Body of pancreas (tissue), 4 donors: ENCODE measurements around the gene CHN2. TPM values are rescaled to one million over a fixed set of nuclear protein-coding genes. Genes with fewer than 3 reads are reported as not detected.

Experiments
- ATAC-seq: fragments of 150-250 bp; one replicate; pipeline ENCODE4 v1.9.1; 2016
- DNase-seq, 4 donors: peaks; one replicate each; pipeline ENCODE4 v3.0.0-alpha.2; 2019
- H3K27ac ChIP-seq, 4 donors: fragments of 200-600 bp; sonication (generic); 1 replicate in 3 of 4; 2 replicates in 1 of 4; pipeline versions ENCODE4 v1.5.1 to v1.6.1; 2016 to 2019; ENCODE audit warnings: mild to moderate bottlenecking in 1 of 4, mixed read lengths in 1 of 4, moderate library complexity in 1 of 4
- H3K27me3 ChIP-seq, 2 donors: fragments of 200-600 bp; sonication (generic); one replicate each; pipeline ENCODE4 v1.6.0; 2016; ENCODE audit warnings: mild to moderate bottlenecking in 1 of 2
- H3K36me3 ChIP-seq, 2 donors: fragments of 200-600 bp; sonication (generic); replicated peaks in 1 of 2; 2 replicates each; pipeline ENCODE4 v1.5.1; 2016; ENCODE audit warnings: low read depth in 2 of 2; ENCODE audit not compliant: insufficient read depth in 1 of 2
- H3K4me1 ChIP-seq: fragments of 200-600 bp; sonication (generic); one replicate; pipeline ENCODE4 v1.6.0; 2016
- H3K4me3 ChIP-seq, 2 donors: fragments of 200-600 bp; sonication (generic); 1 replicate in 1 of 2; 2 replicates in 1 of 2; pipeline ENCODE4 v1.5.1; 2016 to 2019
- H3K9me3 ChIP-seq, 3 donors: fragments of 200-600 bp; sonication (generic); 1 replicate in 2 of 3; 2 replicates in 1 of 3; pipeline ENCODE4 v1.5.1; 2016
- CTCF ChIP-seq, 7 experiments: fragments of 450-650 bp in 4 of 7; fragments of 200-600 bp in 3 of 7; sonication (generic) in 3 of 7; IDR thresholded peaks; one replicate each; pipeline ENCODE4 v1.5.1; 2016 to 2019; ENCODE audit warnings: antibody characterized with exemption in 7 of 7
- POLR2A ChIP-seq, 3 donors: fragments of 450-650 bp; IDR thresholded peaks; one replicate each; pipeline ENCODE4 v1.6.1; 2016; ENCODE audit warnings: antibody characterized with exemption in 3 of 3, mild to moderate bottlenecking in 2 of 3
- WGBS, 2 donors: methylation state at CpG; one replicate each; pipeline ENCODE4 v1.1.5; 2017; 5-methylcytosine and 5-hydroxymethylcytosine counted together
- intact Hi-C: fragments of 100-400 bp; cut with DNase I; formaldehyde crosslinking; loops from one replicate; pipeline ENCODE4 v1.15.1; 2023
- total RNA-seq, 2 donors: library from RNA; depleted of rRNA; stranded (reverse); fragments of >200 nt; gene quantifications; one replicate each; pipeline ENCODE4 v1.1.0, GENCODE V29; 2016

Gene CHN2
- total RNA-seq, 2 donors from 2014 or later = 55.7 to 58.6 TPM

GRCh38 chr7:29332875-29333855 lies 138.6 kb downstream of the CHN2 start:
- Histone ChIP-seq H3K36me3 (no peaks in the 10 kb centered on the region), H3K4me1 (peaks cover 76% of the 10 kb centered on the region), H3K27ac (no peak overlapping the region), H3K9me3 (no peaks in the 10 kb centered on the region), H3K27me3 (no peaks in the 10 kb centered on the region), H3K4me3 (no peak overlapping the region)
- no peak for ATAC-seq
- intact Hi-C loops = no loop called here
- 91 to 93% methylated on average over 11 to 14 of the region's 14 CpGs for WGBS, 2 donors
- no peak for DNase-seq
- no peak for TF ChIP-seq POLR2A (IDR thresholded peaks at IDR 0.05)
- TF ChIP-seq CTCF (IDR thresholded peaks at IDR 0.05) = no peak

- Histone ChIP-seq H3K4me1 (peaks cover 67% of the 10 kb centered on the region), H3K27me3 (no peaks in the 10 kb centered on the region), H3K27ac (peak overlapping the region in 2 of 4 donors; percentile 37 to 66), H3K4me3 (no peak overlapping the region), H3K9me3 (no peaks in the 10 kb centered on the region), H3K36me3 (no peaks in the 10 kb centered on the region)
- intact Hi-C loops = no loop called here
- DNase-seq (no peak), ATAC-seq (no peak)
- TF ChIP-seq CTCF (IDR thresholded peaks at IDR 0.05) = no peak
- TF ChIP-seq POLR2A (IDR thresholded peaks at IDR 0.05) = no peak
- WGBS, 2 donors = 41 to 64% methylated on average over 6 of the region's 6 CpGs
Measured at GRCh38 chr7:29335188-29336083, 140.9 kb downstream of the CHN2 start.

DNA sequence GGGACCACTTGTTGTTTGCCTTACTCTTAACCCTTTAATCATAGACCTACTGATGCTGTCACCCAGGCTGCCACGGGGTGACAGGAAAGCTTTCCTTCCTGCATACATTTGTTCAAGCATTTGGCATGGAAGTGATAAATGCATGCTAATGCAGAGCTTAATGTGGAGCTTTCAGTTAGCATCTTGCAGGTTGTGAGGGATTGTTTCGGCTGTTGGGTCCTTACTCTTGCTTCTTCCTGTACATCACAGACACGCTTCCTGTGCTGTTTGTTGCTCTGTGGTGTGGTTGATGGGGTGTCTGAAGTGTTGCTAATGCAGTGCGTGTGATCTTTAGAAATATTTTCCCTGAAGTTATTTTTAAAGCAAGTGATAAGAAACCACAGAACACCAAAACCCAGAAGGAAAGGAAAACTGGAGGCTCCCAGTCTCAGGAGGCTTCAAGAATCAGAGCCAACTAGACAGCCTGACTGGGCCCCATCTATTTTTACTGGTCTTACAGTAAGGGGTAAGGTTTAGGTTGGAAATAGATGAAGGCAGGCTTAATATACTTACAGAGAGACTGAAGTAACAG lies 143.1 kb downstream of the CHN2 start:
- TF ChIP-seq CTCF (IDR thresholded peaks at IDR 0.05) (no peak), POLR2A (IDR thresholded peaks at IDR 0.05) (no peak)
- ATAC-seq (no peak), DNase-seq (no peak)
- WGBS, 2 donors = 34% methylated on average over 4 of the region's 4 CpGs
- intact Hi-C loops = no loop called here
- Histone ChIP-seq H3K36me3 (no peaks in the 10 kb centered on the region), H3K4me3 (no peak overlapping the region), H3K27ac (peak overlapping the region; percentile 37 to 75 (median 59)), H3K27me3 (no peaks in the 10 kb centered on the region), H3K4me1 (peaks cover 65% of the 10 kb centered on the region), H3K9me3 (no peaks in the 10 kb centered on the region)

GRCh38 chr7:29340696-29341095 lies 146.1 kb downstream of the CHN2 start:
- no peak for ATAC-seq
- no peak for TF ChIP-seq POLR2A (IDR thresholded peaks at IDR 0.05)
- no peak for TF ChIP-seq CTCF (IDR thresholded peaks at IDR 0.05)
- H3K4me3 ChIP-seq = no peak overlapping the region
- H3K27me3 ChIP-seq = no peaks in the 10 kb centered on the region
- no peak overlapping the region for H3K27ac ChIP-seq
- no peaks in the 10 kb centered on the region for H3K36me3 ChIP-seq
- DNase-seq = no peak
- WGBS, 2 donors = 87 to 97% methylated on average over 6 to 8 of the region's 8 CpGs
- H3K9me3 ChIP-seq = no peaks in the 10 kb centered on the region
- intact Hi-C loops = no loop called here
- peaks cover 55% of the 10 kb centered on the region for H3K4me1 ChIP-seq
